Inflammatory macrophage treated with lipopolysaccharide for 1 hour (primary cell): ENCODE measurements around the gene DGCR2.
"Not testable (repeated sequence)": the region's sequence is repeated elsewhere in the genome, so short reads cannot be mapped to it uniquely, and the experiment has no call there.

ENCODE experiments used
- DNase-seq, 2 donors: peaks; one replicate each; pipeline ENCODE4 v3.0.0-alpha.2; 2020 to 2022

DGCR2 gene

DNA sequence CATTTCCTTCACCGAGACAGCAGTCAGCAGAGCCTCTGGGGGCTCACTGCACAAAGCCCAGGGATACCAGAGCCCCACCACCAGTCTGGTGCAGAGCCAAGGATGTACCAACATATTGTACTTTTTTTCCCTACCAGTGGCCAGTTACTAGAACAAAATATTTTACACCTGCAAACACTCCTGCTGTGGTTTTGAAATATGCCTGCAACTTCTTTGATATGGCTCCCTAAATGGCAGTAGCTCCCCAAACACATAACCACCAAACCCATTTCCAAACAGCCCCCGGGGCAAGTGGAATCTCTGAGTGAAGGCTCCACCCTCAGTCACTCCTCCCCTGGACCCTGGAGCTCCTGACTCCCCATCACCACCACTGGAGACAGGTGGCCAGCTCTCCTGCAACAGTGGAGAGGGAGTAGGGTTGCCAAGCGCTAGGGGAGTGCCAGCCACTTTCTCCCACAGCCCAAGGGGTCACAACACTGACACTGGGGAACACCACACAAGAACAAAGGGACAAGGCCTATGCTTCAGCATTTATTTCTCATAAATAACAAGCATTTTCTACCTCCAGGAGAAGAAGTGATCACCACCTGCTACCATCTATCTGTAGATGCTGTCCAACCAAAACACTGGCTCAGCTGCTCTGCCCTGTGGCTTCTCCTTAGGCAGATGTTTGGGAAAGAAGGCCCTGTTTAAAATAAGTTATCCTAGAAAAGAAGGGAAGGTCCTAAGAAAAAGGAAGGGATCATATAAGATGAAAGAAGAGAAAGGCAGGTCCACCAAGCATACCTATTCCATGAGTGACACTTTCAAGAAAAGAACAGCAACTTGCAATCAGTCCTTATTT lies 15.1 kb downstream of the DGCR2 start:
- DNase-seq, result no peak

DNA sequence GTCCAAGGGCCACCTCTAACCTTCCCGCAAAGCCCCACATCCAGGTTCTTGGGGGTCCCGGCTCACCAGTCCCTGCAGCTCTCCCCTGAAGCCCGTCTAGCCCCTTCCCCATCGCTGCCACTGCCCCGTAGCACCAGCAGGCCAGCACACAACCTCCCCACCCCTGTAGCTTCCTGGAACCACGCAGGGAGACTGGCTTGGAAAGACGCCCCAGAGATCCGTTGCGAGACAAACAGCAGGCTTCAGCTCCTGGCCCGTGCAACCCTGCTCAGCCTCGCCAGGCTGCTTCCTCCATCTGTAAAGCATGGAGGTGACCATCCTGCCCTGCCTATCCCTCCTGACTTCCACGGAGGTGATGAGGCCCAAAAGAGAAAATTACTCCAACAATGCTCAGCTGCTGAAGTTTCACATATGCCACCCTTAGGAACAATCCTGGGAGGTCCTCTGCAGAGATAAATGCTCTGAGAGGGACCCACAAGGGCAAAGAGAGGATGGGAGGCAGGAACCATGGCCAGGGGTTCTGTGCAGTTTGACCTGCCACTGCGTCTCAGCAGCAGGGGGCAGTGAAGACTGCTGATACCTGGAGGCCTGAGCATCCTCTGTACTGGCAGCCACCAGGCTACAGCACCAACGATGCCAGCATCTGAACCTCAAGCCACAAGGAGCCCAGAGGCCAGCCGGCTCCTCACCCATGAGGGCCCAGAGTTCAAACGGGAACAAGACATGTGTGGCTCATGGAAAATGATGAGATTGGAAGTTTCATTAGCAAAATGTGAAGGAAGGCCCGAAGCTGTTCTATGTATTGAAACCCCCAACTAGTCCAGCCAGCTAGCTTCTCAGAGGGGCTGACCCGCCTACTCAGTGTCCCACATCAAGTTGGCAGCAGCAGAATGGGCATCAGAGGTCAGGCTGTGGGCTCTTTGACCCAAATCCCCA lies 16.1 kb downstream of the DGCR2 start:
- DNase-seq, result no peak

DNA sequence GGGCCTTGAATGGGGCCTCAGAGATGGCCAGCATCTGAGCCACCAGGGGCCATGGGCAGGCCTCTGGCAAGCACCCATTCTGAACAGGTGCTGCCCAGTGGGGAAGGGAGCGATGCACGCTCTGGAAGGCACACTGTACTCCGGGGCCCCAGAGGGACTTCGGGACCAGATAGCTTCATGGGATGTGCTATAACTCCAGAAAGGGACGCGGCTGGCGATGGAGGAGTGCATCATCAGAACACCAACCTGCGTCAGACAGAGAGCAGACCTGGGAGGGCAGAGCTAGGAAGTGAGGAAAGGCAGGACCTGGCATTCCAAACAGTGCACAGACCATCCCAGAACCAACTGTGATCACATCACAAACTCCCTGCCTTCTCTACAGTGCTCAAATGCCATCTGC lies 16.8 kb downstream of the DGCR2 start:
- no peak for DNase-seq

DNA sequence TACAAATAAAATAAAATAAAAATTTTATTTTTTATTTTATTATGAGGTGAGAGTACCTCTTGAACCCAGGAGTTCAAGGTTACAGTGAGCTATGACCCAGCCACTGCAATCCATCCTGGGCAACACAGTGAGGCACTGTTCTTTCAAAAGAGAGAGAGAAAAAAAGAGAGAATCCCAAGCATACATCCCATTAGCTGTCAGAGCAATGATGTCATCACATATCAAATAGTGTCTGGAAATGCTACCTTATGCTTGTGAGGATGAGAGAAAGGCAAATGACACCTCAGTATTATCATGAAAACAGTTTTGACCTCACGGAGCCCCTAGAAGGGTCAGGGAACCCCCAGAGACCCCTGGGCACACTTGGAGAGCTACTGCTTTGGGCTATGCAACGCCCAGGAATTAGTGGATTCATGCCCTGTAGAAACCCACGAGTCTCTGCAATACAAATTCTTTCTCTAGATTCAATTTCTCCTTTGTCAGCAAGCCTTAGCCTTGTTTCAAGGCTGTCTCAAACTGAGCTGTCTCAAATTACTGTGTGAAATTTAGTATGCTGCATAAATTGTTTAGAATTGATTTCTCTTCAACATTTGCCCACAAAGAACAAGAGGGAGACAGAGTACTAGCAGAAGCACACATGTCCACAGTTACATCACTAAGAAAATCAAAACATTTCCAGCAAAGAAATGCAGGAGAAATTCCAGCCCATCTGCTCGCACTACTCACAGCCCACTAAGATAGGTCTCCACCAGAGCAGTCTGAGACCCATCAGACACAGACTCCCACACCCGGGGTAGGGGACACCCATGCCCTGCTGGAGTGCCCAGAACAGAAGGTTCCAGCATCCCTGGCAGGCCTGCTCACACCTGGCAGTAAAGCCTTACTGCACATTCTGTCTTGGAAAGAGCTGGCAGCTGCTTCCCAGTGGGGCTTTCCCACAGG lies 18.1 kb downstream of the DGCR2 start:
- DNase-seq, result no peak

DNA sequence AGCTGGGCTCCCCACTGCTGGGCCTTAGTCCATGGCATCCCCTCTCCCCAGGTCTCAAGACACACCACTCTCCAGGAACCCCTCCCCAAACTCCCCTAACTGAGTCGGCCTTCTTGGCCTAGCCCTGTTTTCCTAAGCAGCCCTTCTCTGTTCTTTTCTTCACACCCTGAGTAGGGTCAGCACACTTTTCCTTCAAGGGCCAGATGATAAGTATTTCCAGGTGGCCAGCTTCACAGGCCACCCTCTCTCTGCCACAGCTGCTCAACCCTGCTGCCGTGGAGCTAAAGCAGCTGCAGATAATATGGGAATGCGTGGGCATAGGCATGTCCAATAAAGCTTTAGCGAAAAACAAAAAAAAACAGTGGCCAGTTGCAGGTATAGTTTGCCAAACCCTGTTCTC lies 24.1 kb downstream of the DGCR2 start:
- no peak for DNase-seq

DNA sequence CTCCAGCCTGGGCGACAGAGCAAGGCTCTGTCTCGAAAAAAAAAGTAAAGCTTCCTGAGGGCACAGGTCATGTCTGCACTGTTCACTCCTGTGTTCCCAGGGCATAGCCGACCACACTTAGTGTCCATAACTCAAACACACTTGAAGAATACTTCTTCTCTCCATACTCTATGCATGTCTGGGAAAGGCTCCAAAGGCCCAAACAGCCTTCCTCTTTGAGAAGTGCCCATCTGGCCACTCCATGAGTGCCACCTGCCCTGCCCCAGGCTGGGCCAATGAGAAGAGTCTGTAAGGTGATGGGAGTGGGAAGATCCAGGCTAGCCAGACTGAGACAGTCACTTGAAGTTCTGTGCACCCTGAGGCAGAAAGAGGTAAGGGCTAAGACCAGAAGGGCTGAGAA lies 24.7 kb downstream of the DGCR2 start:
- no peak for DNase-seq

DNA sequence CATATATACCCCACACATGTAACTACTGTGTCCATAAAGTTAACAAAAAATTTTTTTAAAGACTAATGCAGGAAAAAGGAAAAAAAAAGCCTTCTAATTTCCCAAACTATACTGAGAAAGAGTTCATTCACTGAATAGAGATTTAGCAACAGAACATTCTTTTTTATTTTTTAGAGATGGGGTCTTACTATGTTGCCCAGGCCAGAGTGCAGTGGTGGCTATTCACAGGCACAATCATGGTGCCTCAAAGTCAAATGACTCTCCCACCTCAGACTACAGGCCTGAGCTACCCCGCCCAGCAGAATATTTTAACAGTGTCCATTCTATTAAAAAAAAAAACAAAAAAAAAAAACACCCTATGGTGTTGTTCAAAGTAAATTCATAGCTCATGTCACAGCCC lies 25.7 kb downstream of the DGCR2 start:
- no peak for DNase-seq

DNA sequence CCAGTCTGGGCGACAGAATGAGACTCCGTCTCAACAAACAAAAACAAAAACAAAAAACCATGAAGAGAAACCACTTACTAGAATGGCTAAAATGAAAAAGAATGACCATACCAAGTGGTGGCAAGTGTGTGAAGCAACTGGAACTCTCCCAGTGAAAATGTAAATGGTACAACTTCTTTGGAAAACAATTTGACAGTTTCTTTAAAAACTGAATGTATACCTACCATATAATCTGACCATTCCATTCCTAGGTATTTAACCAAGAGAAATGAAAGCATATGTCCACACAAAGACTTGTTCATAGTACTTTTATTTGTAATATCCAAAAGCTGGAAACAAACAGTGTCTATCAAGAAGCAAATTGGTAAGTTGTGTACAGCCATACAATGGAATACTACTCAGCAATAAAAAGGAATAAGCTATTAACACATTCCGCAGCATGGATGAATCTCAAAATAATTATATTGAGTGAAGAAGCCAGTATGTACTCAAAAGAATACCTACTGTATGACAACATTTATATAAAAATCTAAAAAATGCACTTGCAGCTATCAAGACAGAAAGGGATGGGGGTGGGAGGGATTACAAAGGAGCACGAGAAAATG lies 27.7 kb downstream of the DGCR2 start:
- DNase-seq, result no peak

DNA sequence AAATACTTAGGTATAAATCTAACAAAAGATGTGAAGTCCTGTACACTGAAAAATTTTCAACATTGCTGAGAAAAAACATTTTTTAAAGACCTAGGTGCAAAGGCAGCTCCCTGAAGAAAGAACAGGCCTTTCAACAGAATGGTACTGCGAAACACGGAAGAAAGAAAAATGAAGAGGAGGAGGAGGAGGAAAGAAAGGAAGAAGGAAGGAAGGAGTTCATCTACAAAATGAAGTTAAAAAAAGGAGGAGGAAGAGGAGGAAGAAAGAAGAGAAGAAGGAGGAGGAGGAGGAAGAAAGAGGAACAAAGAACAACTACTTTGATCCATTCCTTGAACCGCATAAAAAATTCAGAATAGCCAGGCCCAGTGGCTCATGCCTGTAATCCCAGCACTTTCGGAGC lies 29.5 kb downstream of the DGCR2 start:
- DNase-seq, result no peak

DNA sequence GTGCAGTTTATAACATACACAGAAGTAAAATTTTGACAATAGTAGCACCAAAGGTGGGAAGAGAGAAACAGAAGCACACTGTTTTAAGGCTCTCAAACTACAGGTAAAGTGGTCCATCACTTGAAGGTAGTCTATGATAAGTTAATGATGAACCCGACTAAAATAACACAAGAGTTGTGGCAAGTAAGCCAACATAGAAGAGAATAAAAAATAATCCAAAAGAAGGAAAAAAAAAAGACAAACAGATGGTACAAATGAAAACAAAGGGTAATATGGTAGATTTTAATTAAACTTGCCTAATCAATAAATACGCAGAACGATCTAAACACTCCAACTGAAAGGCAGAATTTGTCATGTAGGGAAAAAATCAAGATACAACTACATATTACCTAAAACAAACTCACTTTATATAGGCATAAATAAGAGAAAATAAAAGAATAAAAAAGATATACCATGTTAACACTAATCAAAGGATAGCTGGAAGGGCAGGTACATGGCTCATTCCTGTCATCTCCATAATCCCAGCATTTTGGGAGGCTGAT lies 31.6 kb downstream of the DGCR2 start:
- DNase-seq, result no peak

DNA sequence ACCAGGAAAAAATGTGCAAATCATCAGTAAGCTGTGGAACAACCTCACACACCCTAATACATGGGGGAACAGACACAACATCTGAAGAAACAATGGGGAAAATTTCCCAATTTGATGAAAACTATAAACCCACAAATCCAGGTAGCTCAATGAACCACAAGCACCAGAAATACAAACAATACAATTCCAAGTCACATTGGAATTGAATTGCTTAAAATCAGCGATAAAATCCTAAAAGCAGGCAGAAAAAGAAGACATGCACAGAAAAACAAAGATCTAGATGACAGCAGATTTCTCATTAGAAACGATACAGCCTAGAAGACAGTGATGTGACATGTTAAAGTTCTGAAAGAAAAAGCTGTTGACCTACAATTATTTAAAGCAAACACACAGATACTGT lies 32.0 kb downstream of the DGCR2 start:
- no peak for DNase-seq

DNA sequence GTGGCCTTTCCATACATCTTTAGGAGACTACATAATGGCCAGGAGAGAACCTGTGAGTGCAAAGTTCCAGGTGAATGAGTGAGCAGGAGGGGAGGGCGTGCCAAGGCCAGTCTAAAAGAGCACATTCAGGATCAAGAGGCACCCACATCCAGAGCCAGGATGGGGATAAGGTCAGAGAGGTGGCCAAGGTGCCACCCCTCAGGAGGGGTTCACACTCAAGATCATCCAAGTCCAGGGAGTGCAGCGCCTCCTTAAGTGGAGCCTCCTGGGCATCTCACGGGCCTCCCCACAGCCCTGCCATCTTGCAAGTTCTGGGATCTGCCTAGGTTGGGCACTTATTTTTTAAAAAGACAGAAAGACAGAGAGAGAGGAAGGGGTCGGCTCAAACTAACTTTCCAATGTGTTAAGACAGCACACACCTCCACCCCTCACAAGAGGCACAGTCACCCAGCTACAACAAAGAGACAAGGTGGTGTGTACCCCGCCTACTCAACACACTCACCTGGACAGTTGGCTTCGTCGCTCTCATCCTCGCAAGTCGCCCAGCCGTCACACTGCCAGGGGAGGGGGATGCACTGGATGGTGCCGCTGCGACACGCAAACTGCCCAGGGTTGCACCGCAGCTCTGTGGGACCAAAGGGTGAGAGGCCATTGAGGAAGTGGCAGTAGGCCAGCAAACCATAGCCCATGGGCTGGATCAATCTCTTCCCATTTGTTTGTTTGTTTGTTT lies 33.2 kb downstream of the DGCR2 start:
- no peak for DNase-seq

DNA sequence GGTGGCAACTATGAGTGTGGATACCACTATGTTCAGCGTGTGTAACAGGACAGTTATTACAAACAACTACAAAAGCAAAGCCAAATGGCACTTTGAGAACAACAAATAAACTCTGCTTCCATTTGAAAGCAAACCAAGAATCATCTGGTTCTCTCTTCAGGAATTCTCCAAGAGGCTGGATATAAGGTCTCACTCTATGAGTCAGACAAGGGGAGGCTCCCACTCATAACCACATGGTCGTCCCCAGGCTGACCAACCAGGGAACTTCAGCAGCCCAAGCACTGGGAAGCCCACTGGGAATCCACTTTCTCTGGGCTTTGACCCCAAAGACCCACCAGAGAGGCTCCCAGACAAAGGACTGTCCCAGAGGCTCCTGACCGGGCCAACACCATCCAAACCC lies 35.3 kb downstream of the DGCR2 start:
- DNase-seq, result peak; percentile 45 to 56

DNA sequence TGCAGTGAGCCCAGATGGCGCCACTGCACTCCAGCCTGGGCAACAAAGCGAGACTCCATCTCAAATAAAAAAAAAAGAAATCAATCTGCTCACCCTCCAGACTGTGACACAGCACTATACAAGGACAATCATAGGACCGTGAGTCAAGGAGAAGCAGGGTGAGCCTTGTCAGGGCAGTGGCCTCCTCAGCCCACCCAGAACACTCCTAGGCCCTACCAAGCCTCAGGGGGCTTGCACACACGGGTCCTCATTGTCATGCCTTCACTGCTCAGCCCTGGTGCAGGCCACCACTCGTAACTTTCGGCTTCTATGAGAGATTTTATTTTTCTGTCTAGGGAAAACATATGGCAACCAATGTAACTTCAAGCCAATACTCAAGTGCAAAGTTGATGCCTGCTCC lies 35.8 kb downstream of the DGCR2 start:
- peak in 1 of 2 donors; percentile 55 for DNase-seq

DNA sequence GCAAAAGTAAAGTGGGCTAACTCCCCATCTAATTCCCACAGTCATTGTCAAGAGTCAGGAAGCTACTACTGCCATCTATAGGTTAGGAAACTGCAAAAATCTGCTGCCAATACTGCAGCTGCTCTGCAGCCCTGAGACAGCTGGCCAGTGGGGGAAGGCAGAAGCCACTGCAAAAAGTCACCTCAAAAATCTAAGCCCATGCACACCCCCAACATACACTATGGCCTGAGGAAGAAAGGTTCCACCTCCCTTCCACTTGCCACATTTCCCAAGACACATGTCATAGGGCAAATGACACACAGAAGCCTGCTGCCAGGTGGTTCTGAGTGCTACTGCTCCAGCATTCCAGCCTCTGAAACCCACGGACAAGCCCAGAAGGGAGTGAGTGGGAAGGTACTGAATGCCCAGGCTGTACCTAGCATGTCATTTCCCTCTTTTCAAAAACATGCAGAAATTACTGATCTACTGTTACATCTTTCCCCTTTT lies 36.9 kb downstream of the DGCR2 start:
- DNase-seq, result peak; percentile 16 to 57

DNA sequence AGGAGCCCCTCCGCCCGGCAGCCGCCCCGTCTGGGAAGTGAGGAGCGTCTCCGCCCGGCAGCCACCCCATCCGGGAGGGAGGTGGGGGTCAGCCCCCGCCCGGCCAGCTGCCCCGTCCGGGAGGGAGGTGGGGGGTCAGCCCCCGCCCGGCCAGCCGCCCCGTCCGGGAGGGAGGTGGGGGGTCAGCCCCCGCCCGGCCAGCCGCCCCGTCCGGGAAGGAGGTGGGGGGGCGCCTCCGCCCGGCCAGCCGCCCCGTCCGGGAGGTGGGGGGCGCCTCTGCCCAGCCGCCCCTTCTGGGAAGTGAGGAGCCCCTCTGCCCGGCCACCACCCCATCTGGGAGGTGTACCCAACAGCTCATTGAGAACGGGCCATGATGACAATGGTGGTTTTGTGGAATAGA lies 37.6 kb downstream of the DGCR2 start:
- not testable (repeated sequence) for DNase-seq

DNA sequence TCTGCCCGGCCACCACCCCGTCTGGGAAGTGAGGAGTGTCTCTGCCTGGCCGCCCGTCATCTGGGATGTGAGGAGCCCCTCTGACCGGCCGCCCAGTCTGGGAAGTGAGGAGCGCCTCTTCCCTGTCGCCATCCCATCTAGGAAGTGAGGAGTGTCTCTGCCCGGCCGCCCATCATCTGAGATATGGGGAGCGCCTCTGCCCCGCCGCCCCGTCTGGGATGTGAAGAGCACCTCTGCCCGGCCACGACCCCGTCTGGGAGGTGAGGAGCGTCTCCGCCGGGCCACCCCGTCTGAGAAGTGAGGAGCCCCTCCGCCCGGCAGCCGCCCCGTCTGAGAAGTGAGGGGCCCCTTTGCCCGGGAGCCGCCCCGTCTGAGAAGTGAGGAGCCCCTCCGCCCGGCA lies 38.1 kb downstream of the DGCR2 start:
- DNase-seq, result not testable (repeated sequence)

DNA sequence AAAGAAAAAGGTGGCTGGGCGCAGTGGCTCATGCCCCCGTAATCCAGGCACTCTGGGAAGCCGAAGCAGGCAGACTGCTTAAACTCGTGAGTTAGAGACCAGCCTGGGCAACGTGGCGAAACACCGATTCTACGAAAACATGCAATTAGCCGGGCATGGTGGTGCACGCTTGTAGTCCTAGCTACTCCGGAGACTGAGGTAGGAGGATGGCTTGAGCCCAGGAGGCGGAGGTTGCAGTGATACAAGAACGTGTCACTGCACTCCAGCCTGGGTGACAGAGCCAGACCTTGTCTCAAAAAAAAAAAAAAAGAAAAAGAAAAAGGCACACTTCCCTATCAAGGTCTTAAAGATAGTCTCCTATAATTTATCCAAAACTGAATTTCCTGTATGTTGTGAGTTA lies 39.4 kb downstream of the DGCR2 start:
- DNase-seq, result no peak

DNA sequence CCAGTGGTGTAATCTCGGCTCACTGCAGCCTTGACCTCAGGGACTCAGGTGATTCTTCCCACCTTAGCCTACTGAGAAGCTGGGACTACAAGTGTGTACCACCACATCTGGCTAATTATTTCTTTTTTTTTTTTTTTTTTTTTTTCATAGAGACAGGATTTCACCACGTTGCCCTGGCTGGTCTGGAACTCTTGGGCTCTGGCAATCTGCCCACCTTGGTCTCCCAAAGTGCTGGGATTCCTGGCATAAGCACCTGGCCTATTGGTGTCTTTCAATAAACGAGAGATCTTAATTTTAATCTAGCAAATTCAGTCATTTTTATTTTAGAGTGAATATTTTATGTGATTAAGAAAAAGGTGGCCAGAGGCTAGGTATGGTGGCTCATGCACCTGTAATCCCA lies 40.1 kb downstream of the DGCR2 start:
- no peak for DNase-seq

DNA sequence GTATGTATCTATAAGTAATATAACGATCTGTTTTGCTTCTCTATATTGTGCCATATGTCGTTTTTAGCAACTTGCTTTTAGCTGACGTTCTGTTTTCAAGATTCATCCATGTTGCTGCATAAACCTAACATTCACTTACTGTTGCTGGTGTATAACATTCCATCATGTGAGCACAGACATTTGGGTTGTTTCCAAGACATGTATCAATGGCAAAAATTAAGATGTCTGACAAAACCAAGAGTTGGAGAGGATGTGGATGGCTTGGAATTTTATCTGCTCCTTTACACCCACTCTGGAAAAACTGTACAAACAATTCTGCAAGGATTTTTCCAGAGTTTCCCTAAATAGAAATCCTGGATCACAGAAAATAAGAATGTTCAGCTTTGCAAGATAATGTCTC lies 40.9 kb downstream of the DGCR2 start:
- no peak for DNase-seq

DNA sequence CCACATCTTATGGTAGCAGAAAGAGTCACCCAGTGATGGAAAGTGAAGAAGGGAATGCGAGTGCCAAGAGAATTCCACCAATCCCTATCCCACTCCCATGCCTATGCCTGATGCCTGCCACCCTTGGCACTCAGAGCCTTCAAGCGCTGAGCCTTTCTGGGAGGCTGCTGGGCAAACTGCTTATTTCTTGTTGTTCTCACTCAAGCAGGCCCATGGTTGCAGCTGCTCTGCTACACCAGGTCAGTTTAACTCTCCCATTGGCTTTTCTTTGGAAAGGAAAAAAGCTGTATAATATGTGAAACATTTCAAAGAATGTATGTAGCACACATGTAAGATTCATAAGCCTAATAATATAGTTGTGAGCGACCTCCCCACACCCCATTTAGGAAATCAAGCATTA lies 41.4 kb downstream of the DGCR2 start:
- no peak for DNase-seq
